Fibroblast of skin of left quadriceps (primary cell): ENCODE results near the gene N4BP2L2.

ENCODE experiments used
- DNase-seq, 2 experiments: peaks; one replicate each; pipeline ENCODE4 v3.0.0-alpha.2; 2013; ENCODE audit warnings: low read depth in 2 of 2

Gene N4BP2L2

DNA sequence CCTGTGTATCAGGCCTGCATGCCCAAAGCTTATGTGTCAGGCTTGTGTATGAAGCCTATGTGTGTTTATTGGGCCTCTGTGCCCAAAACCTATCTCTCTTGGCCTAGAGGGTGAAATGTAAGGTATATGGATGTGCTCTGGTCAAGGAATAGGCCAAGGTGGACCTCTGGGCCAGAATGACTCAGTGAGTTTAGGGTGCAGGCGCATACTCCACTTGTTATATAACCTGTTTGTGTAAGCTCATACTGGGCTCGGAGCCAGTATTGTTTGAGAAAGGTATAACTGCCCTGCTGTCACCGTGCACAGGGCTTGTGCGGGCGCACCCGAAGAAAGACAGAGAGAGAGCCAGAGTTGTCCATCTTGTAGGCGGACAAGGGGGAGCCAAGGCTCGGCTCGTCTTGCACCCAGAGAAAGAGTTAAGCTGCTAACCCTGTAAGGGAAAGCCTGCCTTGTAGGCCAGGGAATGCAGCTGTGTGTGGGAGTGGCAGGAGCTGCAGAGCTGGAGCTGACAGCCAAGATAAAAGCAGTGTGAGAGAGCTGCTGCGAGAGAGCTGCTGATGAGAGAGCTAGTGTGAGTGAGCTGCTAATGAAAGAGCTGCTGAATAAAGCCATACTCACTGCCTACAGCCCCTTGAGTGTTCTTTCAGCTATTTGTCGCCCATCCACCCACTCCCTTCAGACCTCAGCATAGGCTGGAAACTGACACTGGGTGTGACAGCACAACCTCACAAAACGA is 67.2 kb downstream of the N4BP2L2 start:
- no peak for DNase-seq

- no peak for DNase-seq
Observed at GRCh38 chr13:32468502-32469142, 70.0 kb downstream of the N4BP2L2 start.

DNA sequence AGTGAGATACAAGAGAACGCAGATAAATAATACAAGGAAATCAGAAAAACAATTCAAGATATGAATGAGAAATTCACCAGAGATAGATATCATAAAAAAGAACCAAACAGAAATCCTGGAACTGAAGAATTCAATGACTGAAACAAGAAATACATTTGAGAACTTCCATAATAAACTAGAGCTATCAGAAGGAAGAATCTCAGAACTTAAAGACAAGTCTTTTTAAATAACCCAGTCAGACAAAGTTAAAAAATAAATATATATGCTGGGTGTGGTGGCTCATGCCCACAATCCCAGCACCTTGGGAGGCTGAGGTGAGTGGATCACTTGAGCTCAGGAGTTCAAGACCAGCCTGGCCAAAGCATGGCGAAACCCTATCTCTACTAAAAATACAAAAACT is 82.0 kb downstream of the N4BP2L2 start:
- DNase-seq: no peak

GRCh38 chr13:32455594-32455903 is 83.0 kb downstream of the N4BP2L2 start:
- DNase-seq: no peak

GRCh38 chr13:32454886-32455593 is 83.6 kb downstream of the N4BP2L2 start:
- DNase-seq: no peak

GRCh38 chr13:32453981-32454380 is 84.6 kb downstream of the N4BP2L2 start:
- DNase-seq: no peak

DNA sequence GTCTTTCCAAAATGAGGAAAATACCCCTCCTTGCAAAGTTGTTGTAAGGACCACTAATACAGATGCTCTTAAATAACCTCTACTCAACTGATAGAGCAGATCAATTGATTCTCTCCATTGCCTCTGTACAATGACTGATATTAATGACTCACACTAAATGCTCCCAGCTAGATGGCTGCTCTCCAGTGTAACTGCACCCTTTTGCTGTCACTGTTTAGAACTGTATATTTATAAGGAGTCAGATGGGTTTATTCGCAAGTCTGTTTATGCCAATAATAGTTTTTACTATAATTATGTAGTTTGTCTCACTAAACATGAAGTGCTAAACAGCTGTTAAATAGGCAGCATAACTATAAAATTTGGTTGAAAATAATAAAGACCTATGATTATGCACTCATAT is 89.6 kb downstream of the N4BP2L2 start:
- no peak for DNase-seq

- DNase-seq: no peak
Observed at GRCh38 chr13:32447894-32448623, 90.5 kb downstream of the N4BP2L2 start.

DNA sequence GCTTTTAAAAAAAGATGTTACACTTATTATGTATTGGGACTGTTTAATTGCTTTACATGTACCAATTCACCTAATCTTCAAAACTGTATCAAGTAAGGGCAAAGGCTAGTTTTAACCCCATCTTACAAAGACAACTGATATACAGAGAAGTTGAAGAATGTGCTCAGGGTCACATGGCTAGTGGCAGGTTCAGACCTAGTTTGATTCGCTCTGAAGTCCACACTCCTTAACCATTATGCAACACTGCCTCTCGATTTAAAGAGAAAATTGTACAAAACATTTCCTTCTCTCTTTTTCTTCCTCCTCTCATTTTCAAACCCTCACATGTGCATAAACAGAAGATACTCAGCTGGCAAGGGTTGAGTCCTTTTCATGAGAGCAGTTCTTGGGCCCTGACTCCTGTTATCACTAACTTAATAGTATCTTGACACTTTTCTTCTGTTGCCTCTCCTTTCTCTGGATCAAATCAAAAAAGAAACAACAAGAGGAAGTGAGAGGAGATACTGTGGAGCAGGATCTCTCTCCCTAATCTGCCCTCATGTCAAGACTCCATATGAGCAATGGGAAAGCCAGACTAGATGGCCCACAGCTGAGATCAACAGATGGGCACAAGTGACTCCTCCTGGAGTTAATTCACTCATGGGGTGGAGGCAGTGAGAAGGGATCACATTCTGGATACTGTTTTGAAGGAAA is 91.7 kb downstream of the N4BP2L2 start:
- DNase-seq: no peak

- no peak for DNase-seq
Observed at GRCh38 chr13:32446220-32446619, 92.4 kb downstream of the N4BP2L2 start.

DNA sequence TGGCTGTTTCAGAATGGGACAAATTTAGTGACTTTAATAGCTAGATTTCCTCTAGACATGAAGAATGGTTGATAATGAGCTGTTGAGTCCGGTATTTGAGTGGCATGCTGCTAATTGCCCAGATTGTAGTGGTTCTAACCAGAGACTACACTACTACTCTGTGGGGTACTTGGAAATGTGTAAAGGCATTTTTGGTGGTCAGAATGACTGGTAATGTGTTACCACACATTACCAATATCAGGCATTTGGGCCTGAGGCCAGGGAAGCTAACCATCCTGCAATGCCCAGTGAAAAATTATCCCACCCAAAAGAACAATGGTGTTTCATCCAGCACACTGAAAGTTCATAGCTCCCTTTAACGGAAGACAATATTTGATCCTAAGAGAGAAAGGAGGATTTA is 93.1 kb downstream of the N4BP2L2 start:
- no peak for DNase-seq

GRCh38 chr13:32443111-32443510 is 95.5 kb downstream of the N4BP2L2 start:
- no peak for DNase-seq

- no peak for DNase-seq
Observed at GRCh38 chr13:32438871-32439270, 99.7 kb downstream of the N4BP2L2 start.

- DNase-seq: no peak
Observed at GRCh38 chr13:32432856-32433255, 105.7 kb downstream of the N4BP2L2 start.

GRCh38 chr13:32431361-32431760 is 107.2 kb downstream of the N4BP2L2 start:
- no peak for DNase-seq

- DNase-seq: no peak
Observed at GRCh38 chr13:32430018-32430747, 108.4 kb downstream of the N4BP2L2 start.

DNA sequence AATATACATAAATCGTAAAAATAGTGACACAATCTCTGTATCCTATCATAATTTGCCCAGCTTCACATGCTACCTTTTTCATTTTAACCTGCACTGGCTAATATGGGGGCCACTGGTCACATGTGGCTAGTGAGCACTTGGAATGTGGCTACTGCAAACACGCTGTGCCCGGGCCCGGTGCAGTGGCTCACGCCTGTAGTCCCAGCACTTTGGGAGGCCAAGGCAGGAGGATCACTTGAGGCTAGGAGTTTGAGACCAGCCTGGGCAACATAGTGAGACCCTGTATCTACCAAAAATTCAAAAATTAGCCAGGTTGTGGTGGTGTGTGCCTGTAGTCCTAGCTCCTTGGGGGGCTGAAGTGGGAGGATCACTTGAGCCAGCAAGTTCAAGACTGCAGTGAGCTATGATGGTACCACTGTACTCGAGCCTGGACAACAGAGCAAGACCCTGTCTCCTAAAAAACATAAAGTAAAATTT is 109.1 kb downstream of the N4BP2L2 start:
- no peak for DNase-seq

DNA sequence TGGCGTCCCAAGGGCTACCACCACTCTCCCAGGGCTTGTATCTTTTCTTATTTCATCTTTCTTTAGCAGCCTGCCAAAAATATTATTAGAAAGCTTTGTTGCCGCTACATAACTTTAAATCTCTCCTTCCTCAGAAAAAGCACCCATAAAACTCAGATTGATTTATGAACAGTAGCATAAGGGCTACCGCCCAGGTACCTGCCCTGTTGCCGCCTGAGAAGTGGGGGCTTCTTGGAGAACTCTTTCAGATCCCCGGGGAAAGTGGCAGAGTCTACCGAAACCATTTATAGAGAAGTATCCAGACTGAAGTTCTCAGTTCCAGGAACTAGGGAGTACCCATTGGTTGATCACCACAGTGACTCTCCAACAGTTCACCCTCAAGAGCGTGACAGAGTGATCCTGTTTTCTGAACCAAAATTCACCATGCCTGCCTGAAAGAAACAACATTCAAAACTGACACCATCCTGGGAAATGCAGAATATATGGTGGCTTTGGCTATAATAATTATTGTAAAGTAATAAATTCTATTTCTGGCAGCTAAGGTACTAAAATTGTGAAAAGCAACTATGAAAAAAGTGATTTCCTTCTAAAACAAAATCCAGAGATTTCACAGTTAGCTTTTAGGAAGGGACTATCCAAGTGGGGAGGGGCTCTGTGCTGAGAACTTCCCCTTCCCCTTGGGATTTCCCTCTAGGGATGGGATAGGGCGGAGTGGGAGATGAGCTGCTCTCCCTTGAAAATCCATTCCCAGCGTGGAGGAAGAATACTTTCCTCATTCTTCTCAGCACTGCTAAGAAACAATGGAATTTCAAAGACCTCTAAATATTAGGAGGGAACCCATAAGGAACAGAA is 109.8 kb downstream of the N4BP2L2 start:
- no peak for DNase-seq

- no peak for DNase-seq
Observed at GRCh38 chr13:32427852-32428580, 110.6 kb downstream of the N4BP2L2 start, which contains the start of gene N4BP2L1. TSS of gene N4BP2L1 (minus strand) at chr13:32428130. CDS start at chr13:32428082, 48 bp downstream.
